ENCODE measurements around the gene KIF5C.
A peak's percentile ranks its signal among the peaks of the same experiment; 100 is the strongest.

KIF5C gene

GRCh38 chr2:148926291-148926961, 51.4 kb downstream of the KIF5C start:
- DNase-seq (ENCODE audit: low read depth): peak; percentile 39

- DNase-seq (ENCODE audit: low read depth): no peak
These were observed 52.0 kb downstream of the KIF5C start for GRCh38 chr2:148926981-148927401.

- DNase-seq (ENCODE audit: low read depth): no peak
These were observed 53.4 kb downstream of the KIF5C start for GRCh38 chr2:148928395-148928794.

GRCh38 chr2:148930046-148930775, 55.2 kb downstream of the KIF5C start:
- no peak for DNase-seq (ENCODE audit: low read depth)

GRCh38 chr2:148932536-148932935, 57.5 kb downstream of the KIF5C start:
- DNase-seq (ENCODE audit: low read depth): no peak

- DNase-seq (ENCODE audit: low read depth): no peak
These were observed 58.4 kb downstream of the KIF5C start for GRCh38 chr2:148933456-148933855.

- DNase-seq (ENCODE audit: low read depth): peak; percentile 15
These were observed 60.8 kb downstream of the KIF5C start for GRCh38 chr2:148935791-148936190.

GRCh38 chr2:148936857-148937450, 61.9 kb downstream of the KIF5C start:
- DNase-seq (ENCODE audit: low read depth): no peak

- DNase-seq (ENCODE audit: low read depth): no peak
These were observed 64.2 kb downstream of the KIF5C start for GRCh38 chr2:148939271-148939670.

- DNase-seq (ENCODE audit: low read depth): no peak
These were observed 68.1 kb downstream of the KIF5C start for GRCh38 chr2:148943097-148943496.

- no peak for DNase-seq (ENCODE audit: low read depth)
These were observed 69.5 kb downstream of the KIF5C start for GRCh38 chr2:148944536-148944935.

GRCh38 chr2:148947299-148947698, 72.3 kb downstream of the KIF5C start:
- no peak for DNase-seq (ENCODE audit: low read depth)

GRCh38 chr2:148948868-148949267, 73.8 kb downstream of the KIF5C start:
- DNase-seq (ENCODE audit: low read depth): no peak

- no peak for DNase-seq (ENCODE audit: low read depth)
These were observed 74.3 kb downstream of the KIF5C start for GRCh38 chr2:148949348-148949747.

- DNase-seq (ENCODE audit: low read depth): no peak
These were observed 77.6 kb downstream of the KIF5C start for GRCh38 chr2:148952621-148953020.

GRCh38 chr2:148953426-148953825, 78.4 kb downstream of the KIF5C start:
- no peak for DNase-seq (ENCODE audit: low read depth)

GRCh38 chr2:148954536-148954935, 79.5 kb downstream of the KIF5C start:
- no peak for DNase-seq (ENCODE audit: low read depth)

GRCh38 chr2:148955798-148956197, 80.8 kb downstream of the KIF5C start:
- DNase-seq (ENCODE audit: low read depth): no peak

GRCh38 chr2:148957023-148957422, 82.0 kb downstream of the KIF5C start:
- no peak for DNase-seq (ENCODE audit: low read depth)

GRCh38 chr2:148959745-148960144, 84.7 kb downstream of the KIF5C start:
- no peak for DNase-seq (ENCODE audit: low read depth)

- DNase-seq (ENCODE audit: low read depth): no peak
These were observed 85.5 kb downstream of the KIF5C start for GRCh38 chr2:148960483-148960882.

GRCh38 chr2:148963461-148963860, 88.4 kb downstream of the KIF5C start:
- no peak for DNase-seq (ENCODE audit: low read depth)

Measured in ELR (cell line).